ENCODE data around the gene RPL36.
"Not testable (repeated sequence)": the region's sequence is repeated elsewhere in the genome, so short reads cannot be mapped to it uniquely, and the experiment has no call there.

RPL36 gene

GRCh38 chr19:5706876-5707573 is 16.9 kb downstream of the RPL36 start:
- DNase-seq (ENCODE audit: low spot score), result no peak

GRCh38 chr19:5707576-5708575 is 17.8 kb downstream of the RPL36 start:
- DNase-seq (ENCODE audit: low spot score), result no peak

- no peak for DNase-seq (ENCODE audit: low spot score)
Measured at GRCh38 chr19:5711025-5711424, 20.9 kb downstream of the RPL36 start.

GRCh38 chr19:5711713-5712161 is 21.6 kb downstream of the RPL36 start:
- DNase-seq (ENCODE audit: low spot score), result no peak

- no peak for DNase-seq (ENCODE audit: low spot score)
Measured at GRCh38 chr19:5713228-5713627, 23.1 kb downstream of the RPL36 start.

- DNase-seq (ENCODE audit: low spot score), result no peak
Measured at GRCh38 chr19:5714816-5715215, 24.7 kb downstream of the RPL36 start.

- no peak for DNase-seq (ENCODE audit: low spot score)
Measured at GRCh38 chr19:5717215-5717935, 27.3 kb downstream of the RPL36 start.

- no peak for DNase-seq (ENCODE audit: low spot score)
Measured at GRCh38 chr19:5718037-5718578, 28.0 kb downstream of the RPL36 start.

- DNase-seq (ENCODE audit: low spot score), result peak; percentile 66
Measured at GRCh38 chr19:5718579-5719273, 28.6 kb downstream of the RPL36 start.

GRCh38 chr19:5719274-5719960 is 29.3 kb downstream of the RPL36 start:
- DNase-seq (ENCODE audit: low spot score), result no peak

- peak; percentile 100 for DNase-seq (ENCODE audit: low spot score)
Measured at GRCh38 chr19:5719961-5720790, 30.1 kb downstream of the RPL36 start, which contains the start of the genes CATSPERD and LONP1. Gene CATSPERD, plus strand, starts transcription at chr19:5720637. Its CDS starts 101 bp downstream, at chr19:5720738. Gene LONP1, minus strand, starts transcription at chr19:5720146. Its CDS starts 14 bp downstream, at chr19:5720132.

GRCh38 chr19:5727453-5728050 is 37.5 kb downstream of the RPL36 start:
- DNase-seq (ENCODE audit: low spot score), result no peak

- DNase-seq (ENCODE audit: low spot score), result not testable (repeated sequence)
Measured at GRCh38 chr19:5733172-5733571, 43.1 kb downstream of the RPL36 start.

- DNase-seq (ENCODE audit: low spot score), result no peak
Measured at GRCh38 chr19:5738423-5738822, 48.3 kb downstream of the RPL36 start.
